Endodermal cell (in vitro differentiated cells): ENCODE results near the gene PICALM. TPM values are rescaled to one million over a fixed set of nuclear protein-coding genes. Genes with fewer than 3 reads are reported as not detected.
"Not testable (repeated sequence)": the region's sequence is repeated elsewhere in the genome, so short reads cannot be mapped to it uniquely, and the experiment has no call there.

ENCODE experiments used
- DNase-seq: peaks from one replicate; pipeline ENCODE4 v3.0.0-alpha.2; 2017
- H3K27ac ChIP-seq: 2 replicates; pipeline ENCODE4 v1.5.1; 2013; ENCODE audit warnings: mild to moderate bottlenecking, low read depth, low read length, moderate library complexity
- H3K27me3 ChIP-seq: 2 replicates; pipeline ENCODE4 v1.6.1; 2013; ENCODE audit warnings: mild to moderate bottlenecking, low read length, moderate library complexity; ENCODE audit not compliant: insufficient read depth, control insufficient read depth, poor library complexity, severe bottlenecking
- H3K36me3 ChIP-seq: 2 replicates; pipeline ENCODE4 v1.7.0; 2013; ENCODE audit warnings: mild to moderate bottlenecking, low read length, moderate library complexity; ENCODE audit not compliant: control insufficient read depth, insufficient read depth
- H3K4me1 ChIP-seq: one replicate; pipeline ENCODE4 v1.7.0; 2013; ENCODE audit warnings: low read length; ENCODE audit not compliant: control insufficient read depth, insufficient read depth
- H3K4me3 ChIP-seq: 2 replicates; pipeline ENCODE4 v1.5.1; 2013; ENCODE audit warnings: mild to moderate bottlenecking, low read length, moderate library complexity
- H3K9ac ChIP-seq: 2 replicates; pipeline ENCODE4 v1.6.1; 2013; ENCODE audit warnings: mild to moderate bottlenecking, low read length, moderate library complexity; ENCODE audit not compliant: poor library complexity, severe bottlenecking; ENCODE audit errors: extremely low read depth
- H3K9me3 ChIP-seq: 2 replicates; pipeline ENCODE4 v1.6.1; 2013; ENCODE audit warnings: mild to moderate bottlenecking, low read length, moderate library complexity; ENCODE audit not compliant: control insufficient read depth
- H3K27ac Mint-ChIP-seq: 2 replicates; pipeline ENCODE4 v1.8.0; 2020; ENCODE audit warnings: mixed read lengths
- H3K27me3 Mint-ChIP-seq: 2 replicates; pipeline ENCODE4 v1.8.0; 2021; ENCODE audit warnings: mild to moderate bottlenecking, mixed read lengths; ENCODE audit not compliant: insufficient read depth
- H3K36me3 Mint-ChIP-seq: 2 replicates; pipeline ENCODE4 v1.8.0; 2020; ENCODE audit warnings: low read depth, mixed read lengths
- H3K4me1 Mint-ChIP-seq: 2 replicates; pipeline ENCODE4 v1.8.0; 2020; ENCODE audit warnings: mixed read lengths
- H3K4me3 Mint-ChIP-seq: 2 replicates; pipeline ENCODE4 v1.8.0; 2020; ENCODE audit warnings: mild to moderate bottlenecking, moderate library complexity, mixed read lengths
- H3K9me3 Mint-ChIP-seq: 2 replicates; pipeline ENCODE4 v1.8.0; 2020; ENCODE audit warnings: mild to moderate bottlenecking, mixed read lengths
- CTCF ChIP-seq: fragments of 200-600 bp; sonication (generic); conservative IDR thresholded peaks from 2 replicates; pipeline ENCODE4 v1.5.0; 2021; ENCODE audit warnings: antibody characterized with exemption, mild to moderate bottlenecking
- WGBS, 2 experiments: methylation state at CpG; one replicate each; pipeline versions ENCODE4 v1.1.5 to v1.1.7; 2013; ENCODE audit warnings: missing lambda C conversion rate in 2 of 2, mixed read lengths in 1 of 2; ENCODE audit not compliant: insufficient coverage in 1 of 2, insufficient read length in 1 of 2; 5-methylcytosine and 5-hydroxymethylcytosine counted together
- total RNA-seq, 2 donors: library from RNA; stranded (reverse); fragmentation: NEBNext Ultra II Directional in 1 of 2; extraction: Animal tissue kit (Norgen Biotek cat#: 25700) in 1 of 2; gene quantifications; 2 replicates in 1 of 2; 3 replicates in 1 of 2; pipeline ENCODE4 v1.2.1, GENCODE V29; 2021

Gene PICALM
- total RNA-seq, 2 donors from 2014 or later = 120 to 129 TPM

GRCh38 chr11:86091086-86091485 lies 22.2 kb upstream of the PICALM start:
- H3K36me3 Mint-ChIP-seq = no peaks in the 10 kb centered on the region
- H3K9ac ChIP-seq = no peak overlapping the region
- no peaks in the 10 kb centered on the region for H3K9me3 ChIP-seq
- no peak overlapping the region for H3K4me3 ChIP-seq
- H3K4me1 ChIP-seq = peaks cover 2% of the 10 kb centered on the region
- no peak for TF ChIP-seq CTCF
- H3K4me3 Mint-ChIP-seq = no peak overlapping the region
- no peaks in the 10 kb centered on the region for H3K27me3 ChIP-seq
- no peak for DNase-seq
- peaks cover 4% of the 10 kb centered on the region for H3K4me1 Mint-ChIP-seq
- H3K27ac Mint-ChIP-seq = no peak overlapping the region
- H3K27me3 Mint-ChIP-seq = peaks cover 2% of the 10 kb centered on the region
- no peak overlapping the region for H3K27ac ChIP-seq
- 94% methylated on average over 1 of the region's 1 CpG; no CpG with 5 or more reads in 1 of the 2 experiments for WGBS, 2 experiments
- H3K36me3 ChIP-seq = no peaks in the 10 kb centered on the region
- no peaks in the 10 kb centered on the region for H3K9me3 Mint-ChIP-seq

GRCh38 chr11:86089659-86090058 lies 20.8 kb upstream of the PICALM start:
- Histone ChIP-seq H3K27ac (no peak overlapping the region), H3K4me1 (peaks cover 2% of the 10 kb centered on the region), H3K27me3 (no peaks in the 10 kb centered on the region), H3K36me3 (no peaks in the 10 kb centered on the region), H3K9me3 (no peaks in the 10 kb centered on the region), H3K4me3 (no peak overlapping the region), H3K9ac (no peak overlapping the region)
- Mint-ChIP-seq H3K4me1 (peaks cover 4% of the 10 kb centered on the region), H3K4me3 (no peak overlapping the region), H3K27me3 (peaks cover 2% of the 10 kb centered on the region), H3K9me3 (no peaks in the 10 kb centered on the region), H3K27ac (no peak overlapping the region), H3K36me3 (no peaks in the 10 kb centered on the region)
- DNase-seq = no peak
- no peak for TF ChIP-seq CTCF
- WGBS, 2 experiments = 87 to 88% methylated on average over 1 of the region's 1 CpG

GRCh38 chr11:86087688-86088087 lies 18.8 kb upstream of the PICALM start:
- not testable (repeated sequence) for H3K9ac ChIP-seq, H3K27ac Mint-ChIP-seq, H3K4me1 ChIP-seq, H3K4me3 ChIP-seq, H3K9me3 ChIP-seq, H3K27me3 ChIP-seq, H3K27ac ChIP-seq, H3K4me1 Mint-ChIP-seq, H3K36me3 ChIP-seq, H3K9me3 Mint-ChIP-seq, DNase-seq, H3K4me3 Mint-ChIP-seq, H3K36me3 Mint-ChIP-seq, H3K27me3 Mint-ChIP-seq
- WGBS, 2 experiments = 83 to 92% methylated on average over 2 of the region's 2 CpGs

- no peak overlapping the region for H3K4me3 ChIP-seq
- TF ChIP-seq CTCF = no peak
- Mint-ChIP-seq H3K4me3 (no peak overlapping the region), H3K4me1 (no peaks in the 10 kb centered on the region), H3K27me3 (peaks cover 2% of the 10 kb centered on the region), H3K27ac (no peak overlapping the region), H3K9me3 (no peaks in the 10 kb centered on the region), H3K36me3 (no peaks in the 10 kb centered on the region)
- DNase-seq = no peak
- WGBS, 2 experiments = 100% methylated on average over 1 to 2 of the region's 2 CpGs
- H3K9me3 ChIP-seq = no peaks in the 10 kb centered on the region
- no peak overlapping the region for H3K9ac ChIP-seq
- no peak overlapping the region for H3K27ac ChIP-seq
- no peaks in the 10 kb centered on the region for H3K27me3 ChIP-seq
- no peaks in the 10 kb centered on the region for H3K36me3 ChIP-seq
- H3K4me1 ChIP-seq = no peaks in the 10 kb centered on the region
Observed at GRCh38 chr11:86087256-86087655, 18.4 kb upstream of the PICALM start.
